Left ventricle myocardium inferior (tissue), 1 donor: ENCODE data around the gene RBL1. TPM values are rescaled to one million over a fixed set of nuclear protein-coding genes. Genes with fewer than 3 reads are reported as not detected.
"Not testable (repeated sequence)": the region's sequence is repeated elsewhere in the genome, so short reads cannot be mapped to it uniquely, and the experiment has no call there.

ENCODE experiments used
- DNase-seq: peaks from one replicate; pipeline ENCODE4 v3.0.0-alpha.2; 2020
- H3K27ac ChIP-seq: fragments of 200-600 bp; replicated peaks from 2 replicates; pipeline ENCODE4 v1.8.0; 2021
- H3K27me3 ChIP-seq: fragments of 200-600 bp; 2 replicates; pipeline ENCODE4 v1.8.0; 2021; ENCODE audit warnings: low read depth
- H3K36me3 ChIP-seq: fragments of 200-600 bp; 2 replicates; pipeline ENCODE4 v1.8.0; 2021
- H3K4me1 ChIP-seq: fragments of 200-600 bp; 2 replicates; pipeline ENCODE4 v1.8.0; 2021
- H3K4me3 ChIP-seq: fragments of 200-600 bp; 2 replicates; pipeline ENCODE4 v1.8.0; 2021; ENCODE audit warnings: mild to moderate bottlenecking, moderate library complexity
- H3K9me3 ChIP-seq: fragments of 200-600 bp; replicated peaks from 2 replicates; pipeline ENCODE4 v1.8.0; 2021
- intact Hi-C: fragments of 100-400 bp; cut with micrococcal nuclease; formaldehyde crosslinking; loops from one replicate; pipeline ENCODE4 v1.11.0; 2022
- total RNA-seq: library from RNA; stranded (reverse); fragmentation: NEBNext Ultra II Directional; extraction: Animal tissue kit (Norgen Biotek cat#: 25700); gene quantifications from one replicate; pipeline ENCODE4 v1.2.1, GENCODE V29; 2021
- TF ChIP-seq, protein P1 (sequence below): fragments of 200-600 bp; IDR thresholded peaks from 2 replicates; pipeline ENCODE4 v1.8.0; 2021; ENCODE audit warnings: antibody characterized with exemption, mild to moderate bottlenecking, borderline replicate concordance
- donor health status: DM: no; HTN: yes; CAD: no; lungs with severe emphysema.

RBL1 gene
- total RNA-seq, 1 donor from 2014 or later = 4.7 TPM

GRCh38 chr20:37055276-37055675 is 40.5 kb downstream of the RBL1 start:
- Histone ChIP-seq H3K36me3 (peaks cover 63% of the 10 kb centered on the region), H3K4me1 (no peaks in the 10 kb centered on the region), H3K27ac (no peak overlapping the region), H3K4me3 (no peak overlapping the region), H3K9me3 (no peaks in the 10 kb centered on the region), H3K27me3 (no peaks in the 10 kb centered on the region)
- intact Hi-C loops = no loop called here
- no peak for DNase-seq
- TF ChIP-seq, protein P1, sequence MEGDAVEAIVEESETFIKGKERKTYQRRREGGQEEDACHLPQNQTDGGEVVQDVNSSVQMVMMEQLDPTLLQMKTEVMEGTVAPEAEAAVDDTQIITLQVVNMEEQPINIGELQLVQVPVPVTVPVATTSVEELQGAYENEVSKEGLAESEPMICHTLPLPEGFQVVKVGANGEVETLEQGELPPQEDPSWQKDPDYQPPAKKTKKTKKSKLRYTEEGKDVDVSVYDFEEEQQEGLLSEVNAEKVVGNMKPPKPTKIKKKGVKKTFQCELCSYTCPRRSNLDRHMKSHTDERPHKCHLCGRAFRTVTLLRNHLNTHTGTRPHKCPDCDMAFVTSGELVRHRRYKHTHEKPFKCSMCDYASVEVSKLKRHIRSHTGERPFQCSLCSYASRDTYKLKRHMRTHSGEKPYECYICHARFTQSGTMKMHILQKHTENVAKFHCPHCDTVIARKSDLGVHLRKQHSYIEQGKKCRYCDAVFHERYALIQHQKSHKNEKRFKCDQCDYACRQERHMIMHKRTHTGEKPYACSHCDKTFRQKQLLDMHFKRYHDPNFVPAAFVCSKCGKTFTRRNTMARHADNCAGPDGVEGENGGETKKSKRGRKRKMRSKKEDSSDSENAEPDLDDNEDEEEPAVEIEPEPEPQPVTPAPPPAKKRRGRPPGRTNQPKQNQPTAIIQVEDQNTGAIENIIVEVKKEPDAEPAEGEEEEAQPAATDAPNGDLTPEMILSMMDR = no peak

DNA sequence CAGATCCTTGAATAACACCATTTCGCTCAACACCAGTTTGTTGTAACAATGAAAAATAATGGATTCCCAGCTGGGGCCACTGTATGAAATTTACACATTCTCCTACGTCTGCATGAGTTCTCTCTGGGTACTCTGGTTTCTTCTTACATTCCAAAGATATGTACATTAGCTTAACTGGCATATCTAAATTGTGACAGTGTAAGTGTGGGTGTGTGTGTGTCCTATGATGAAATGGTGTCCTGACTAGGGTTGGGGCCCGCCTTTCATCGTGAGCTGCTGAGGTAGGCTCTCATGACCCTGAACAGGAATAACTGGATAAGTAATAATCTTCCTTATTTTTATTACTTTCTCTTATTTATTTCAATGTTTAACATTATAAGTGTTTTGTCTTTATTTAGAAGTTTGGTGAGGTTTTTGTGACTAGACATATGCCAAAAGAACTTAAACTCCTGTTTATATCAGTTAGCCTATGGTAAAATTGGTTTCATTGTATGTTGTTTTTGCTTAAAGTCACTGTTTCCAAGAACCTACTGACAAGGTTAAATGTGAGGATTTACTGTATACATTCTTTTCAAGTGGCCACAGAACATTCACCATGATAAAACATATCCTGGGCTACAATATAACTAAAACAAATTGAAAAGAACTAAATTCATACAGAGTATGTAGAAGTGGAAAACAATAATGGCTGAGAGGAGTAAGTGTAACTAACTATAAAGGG is 42.4 kb downstream of the RBL1 start:
- intact Hi-C loops = no loop called here
- TF ChIP-seq, protein P1 = no peak
- H3K36me3 ChIP-seq = peaks cover 53% of the 10 kb centered on the region

DNA sequence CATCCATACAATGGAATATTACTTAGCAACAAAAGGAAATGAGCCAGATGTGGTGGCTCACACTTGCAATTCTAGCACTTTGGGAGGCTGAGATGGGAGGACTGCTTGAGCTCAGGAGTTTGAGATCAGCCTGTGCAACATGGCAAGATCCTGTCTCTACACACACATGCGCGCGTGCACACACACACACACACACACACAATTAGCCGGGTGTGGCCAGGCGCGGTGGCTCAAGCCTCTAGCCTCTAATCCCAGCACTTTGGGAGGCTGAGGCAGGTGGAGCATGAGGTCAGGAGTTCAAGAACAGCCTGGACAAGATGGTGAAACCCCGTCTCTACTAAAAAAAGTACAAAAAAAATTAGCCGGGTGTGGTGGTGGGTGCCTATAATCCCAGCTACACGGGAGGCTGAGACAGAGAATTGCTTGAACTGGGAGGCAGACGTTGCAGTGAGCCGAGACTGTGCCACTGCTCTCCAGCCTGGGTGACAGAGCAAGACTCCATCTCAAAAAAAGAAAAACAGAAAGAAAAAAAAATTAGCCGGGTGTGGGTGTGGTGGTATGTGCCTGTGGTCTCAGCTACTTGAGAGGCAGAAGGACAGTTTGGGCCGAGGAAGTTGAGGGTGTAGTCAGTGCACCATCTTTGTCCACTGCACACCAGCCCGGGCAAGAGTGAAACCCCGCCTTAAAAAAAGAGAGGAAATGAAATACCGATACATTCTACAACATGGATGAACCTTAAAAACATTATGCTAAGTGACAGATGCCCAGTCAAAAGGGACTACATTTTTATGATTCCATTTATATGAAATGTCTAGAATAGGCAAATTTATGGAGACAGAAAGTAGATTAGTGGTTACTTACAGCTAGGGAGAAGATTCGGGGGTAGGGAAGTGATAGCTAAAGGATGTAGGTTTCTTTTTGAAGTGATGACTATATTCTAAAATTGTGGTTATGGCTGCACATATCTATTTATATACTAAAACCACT is 52.5 kb downstream of the RBL1 start:
- Histone ChIP-seq H3K27ac (no peak overlapping the region), H3K36me3 (peaks cover 62% of the 10 kb centered on the region), H3K27me3 (no peaks in the 10 kb centered on the region), H3K4me1 (no peaks in the 10 kb centered on the region), H3K9me3 (no peaks in the 10 kb centered on the region), H3K4me3 (no peak overlapping the region)
- intact Hi-C loops = no loop called here
- TF ChIP-seq, protein P1 = no peak
- DNase-seq = no peak

More for the DNA sequence above, 42.4 kb downstream of the RBL1 start:
- Histone ChIP-seq H3K27me3 (no peaks in the 10 kb centered on the region), H3K4me3 (no peak overlapping the region), H3K27ac (no peak overlapping the region), H3K9me3 (no peaks in the 10 kb centered on the region), H3K4me1 (no peaks in the 10 kb centered on the region)
- no peak for DNase-seq

DNA sequence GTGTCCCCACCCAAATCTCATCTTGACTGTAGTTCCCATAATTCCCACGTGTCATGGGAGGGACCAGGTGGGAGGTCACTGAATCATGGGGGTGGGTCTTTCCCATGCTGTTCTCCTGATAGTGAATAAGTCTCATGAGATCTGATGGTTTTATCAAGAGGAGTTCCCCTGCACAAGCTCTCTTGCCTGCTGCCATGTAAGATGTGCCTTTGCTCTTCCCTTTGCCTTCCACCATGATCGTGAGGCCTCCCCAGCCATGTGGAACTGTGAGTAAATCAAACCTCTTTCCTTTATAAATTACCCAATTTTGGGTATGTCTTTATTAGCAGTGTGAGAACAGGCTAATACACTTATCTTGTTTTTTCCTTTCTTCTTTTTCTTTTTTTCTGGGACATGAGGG is 56.4 kb downstream of the RBL1 start:
- DNase-seq, intact Hi-C loops, H3K4me1 ChIP-seq, H3K27ac ChIP-seq, H3K4me3 ChIP-seq, H3K27me3 ChIP-seq, H3K9me3 ChIP-seq: not testable (repeated sequence)
- peaks cover 64% of the 10 kb centered on the region for H3K36me3 ChIP-seq

DNA sequence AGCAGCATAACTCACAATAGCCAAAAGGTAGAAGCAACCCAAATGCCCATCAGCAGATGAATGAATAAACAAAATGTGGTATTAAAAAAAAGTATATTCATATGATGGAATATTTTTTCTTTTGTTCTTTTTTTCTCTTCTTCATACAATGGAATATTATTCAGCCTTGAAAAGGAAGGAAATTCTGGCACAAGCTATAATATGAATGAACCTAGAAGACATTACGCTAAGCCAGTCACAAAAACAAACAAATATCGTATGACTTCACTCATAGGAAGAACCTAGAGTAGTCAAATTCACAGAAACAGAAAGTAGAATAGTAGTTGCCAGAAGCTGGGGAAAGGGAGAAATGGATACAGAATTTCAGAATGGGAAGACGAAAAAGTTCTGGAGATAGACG is 63.7 kb downstream of the RBL1 start:
- H3K27ac ChIP-seq = no peak overlapping the region
- intact Hi-C loops = no loop called here
- H3K36me3 ChIP-seq = peaks cover 76% of the 10 kb centered on the region
- peaks cover 15% of the 10 kb centered on the region for H3K9me3 ChIP-seq
- DNase-seq = no peak
- H3K4me1 ChIP-seq = no peaks in the 10 kb centered on the region
- no peak overlapping the region for H3K4me3 ChIP-seq
- no peaks in the 10 kb centered on the region for H3K27me3 ChIP-seq
- TF ChIP-seq, protein P1 = no peak
